ENCODE data around the gene MYRF.

MYRF gene

GRCh38 chr11:61803889-61804647 lies 51.6 kb downstream of the MYRF start:
- TF ChIP-seq CTCF (conservative IDR thresholded peaks at IDR 0.05): no peak
- no peak overlapping the region for H3K27ac ChIP-seq

GRCh38 chr11:61805146-61805545 lies 52.7 kb downstream of the MYRF start:
- no peak overlapping the region for H3K27ac ChIP-seq
- no peak for TF ChIP-seq CTCF (conservative IDR thresholded peaks at IDR 0.05)

GRCh38 chr11:61806785-61807184 lies 54.3 kb downstream of the MYRF start:
- TF ChIP-seq CTCF (conservative IDR thresholded peaks at IDR 0.05): no peak
- H3K27ac ChIP-seq: no peak overlapping the region

- H3K27ac ChIP-seq: no peak overlapping the region
- TF ChIP-seq CTCF (conservative IDR thresholded peaks at IDR 0.05): no peak
These were observed 58.3 kb downstream of the MYRF start for GRCh38 chr11:61810671-61811175.

- TF ChIP-seq CTCF (conservative IDR thresholded peaks at IDR 0.05): no peak
These were observed 59.4 kb downstream of the MYRF start for GRCh38 chr11:61811831-61812230.

GRCh38 chr11:61812736-61813411 lies 60.4 kb downstream of the MYRF start:
- TF ChIP-seq CTCF (conservative IDR thresholded peaks at IDR 0.05): no peak
- no peak overlapping the region for H3K27ac ChIP-seq

More at GRCh38 chr11:61811831-61812230, 59.4 kb downstream of the MYRF start:
- no peak overlapping the region for H3K27ac ChIP-seq

- no peak for TF ChIP-seq CTCF (conservative IDR thresholded peaks at IDR 0.05)
- H3K27ac ChIP-seq: peak overlapping the region; percentile 94
These were observed 62.0 kb downstream of the MYRF start for GRCh38 chr11:61814247-61814957.

All from VCaP (cell line).